ENCODE results near the gene THG1L.
"Not testable (repeated sequence)": the region's sequence is repeated elsewhere in the genome, so short reads cannot be mapped to it uniquely, and the experiment has no call there.

The THG1L gene

DNA sequence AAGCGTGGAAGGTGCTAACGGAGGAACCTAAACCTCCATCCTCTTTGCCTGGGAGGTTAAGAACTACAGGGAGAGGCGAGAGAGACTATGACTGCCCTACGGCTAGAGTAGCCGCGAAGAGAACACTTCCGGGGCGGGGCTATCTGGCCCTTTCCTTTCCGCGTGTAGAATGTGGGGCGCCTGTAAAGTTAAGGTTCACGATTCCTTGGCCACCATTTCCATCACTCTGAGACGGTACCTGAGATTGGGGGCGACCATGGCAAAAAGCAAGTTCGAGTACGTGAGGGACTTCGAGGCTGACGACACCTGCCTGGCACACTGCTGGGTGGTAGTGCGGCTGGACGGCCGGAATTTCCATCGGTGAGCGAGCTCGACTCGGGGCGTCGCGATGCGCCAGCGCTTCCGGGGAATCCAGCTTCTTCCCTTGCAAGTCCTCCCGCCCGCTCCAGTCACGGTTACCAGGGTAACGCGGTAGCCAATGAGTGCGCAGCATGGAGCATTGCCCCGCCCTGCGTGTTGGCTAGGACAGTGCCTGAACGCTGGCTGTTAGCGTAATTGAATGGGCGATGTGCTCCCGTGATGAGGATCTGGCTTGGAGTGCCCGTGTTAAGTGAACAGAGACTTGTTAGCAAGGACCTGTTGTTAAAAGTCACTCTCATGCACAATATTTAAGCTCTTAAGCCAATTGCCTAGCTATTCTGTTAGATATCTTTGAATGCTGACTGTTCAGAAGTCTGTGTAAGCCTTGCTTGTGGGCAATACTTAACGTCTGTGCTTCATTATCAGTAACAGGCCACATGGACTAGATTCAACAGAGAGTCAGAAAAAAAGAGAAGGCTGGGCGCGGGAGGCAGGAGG lies at the start of gene THG1L:
TSS of gene THG1L (plus strand) at position 149 of the 858 bp plus-strand sequence. CDS start at position 170, 21 bp downstream.
- peak within 1 kb of the TSS; percentile 65 for H3K4me3 ChIP-seq (ENCODE audit: low read depth, low read length)
- TF ChIP-seq, protein P1, sequence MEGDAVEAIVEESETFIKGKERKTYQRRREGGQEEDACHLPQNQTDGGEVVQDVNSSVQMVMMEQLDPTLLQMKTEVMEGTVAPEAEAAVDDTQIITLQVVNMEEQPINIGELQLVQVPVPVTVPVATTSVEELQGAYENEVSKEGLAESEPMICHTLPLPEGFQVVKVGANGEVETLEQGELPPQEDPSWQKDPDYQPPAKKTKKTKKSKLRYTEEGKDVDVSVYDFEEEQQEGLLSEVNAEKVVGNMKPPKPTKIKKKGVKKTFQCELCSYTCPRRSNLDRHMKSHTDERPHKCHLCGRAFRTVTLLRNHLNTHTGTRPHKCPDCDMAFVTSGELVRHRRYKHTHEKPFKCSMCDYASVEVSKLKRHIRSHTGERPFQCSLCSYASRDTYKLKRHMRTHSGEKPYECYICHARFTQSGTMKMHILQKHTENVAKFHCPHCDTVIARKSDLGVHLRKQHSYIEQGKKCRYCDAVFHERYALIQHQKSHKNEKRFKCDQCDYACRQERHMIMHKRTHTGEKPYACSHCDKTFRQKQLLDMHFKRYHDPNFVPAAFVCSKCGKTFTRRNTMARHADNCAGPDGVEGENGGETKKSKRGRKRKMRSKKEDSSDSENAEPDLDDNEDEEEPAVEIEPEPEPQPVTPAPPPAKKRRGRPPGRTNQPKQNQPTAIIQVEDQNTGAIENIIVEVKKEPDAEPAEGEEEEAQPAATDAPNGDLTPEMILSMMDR (IDR thresholded peaks at IDR 0.05; ENCODE audit: insufficient read depth, low read depth, low read length, missing control alignments), result no peak
- DNase-seq (ENCODE audit: low read depth), result peak; percentile 98

DNA sequence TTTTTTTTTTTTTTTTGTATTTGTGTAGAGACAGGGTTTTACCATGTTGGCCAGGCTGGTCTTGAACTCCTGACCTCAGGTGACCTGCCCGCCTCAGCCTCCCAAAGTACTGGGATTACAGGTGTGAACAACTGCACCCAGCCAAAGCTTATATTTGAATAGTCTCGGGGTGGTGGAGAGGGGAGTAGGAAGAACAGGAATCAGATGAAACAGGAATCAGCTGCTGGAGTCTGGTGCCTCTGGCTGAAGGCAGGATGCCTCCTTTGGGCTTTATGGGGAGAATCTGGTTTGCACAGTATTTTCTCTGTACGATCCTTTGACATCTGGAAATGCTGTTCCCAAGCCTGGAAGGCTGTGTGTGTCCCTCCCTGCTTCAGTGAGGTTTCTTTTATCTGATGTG lies 49.0 kb upstream of the THG1L start:
- H3K4me3 ChIP-seq (ENCODE audit: low read depth, low read length), result no peak overlapping the region
- no peak for DNase-seq (ENCODE audit: low read depth)
- TF ChIP-seq, protein P1 (IDR thresholded peaks at IDR 0.05; ENCODE audit: insufficient read depth, low read depth, low read length, missing control alignments), result no peak

DNA sequence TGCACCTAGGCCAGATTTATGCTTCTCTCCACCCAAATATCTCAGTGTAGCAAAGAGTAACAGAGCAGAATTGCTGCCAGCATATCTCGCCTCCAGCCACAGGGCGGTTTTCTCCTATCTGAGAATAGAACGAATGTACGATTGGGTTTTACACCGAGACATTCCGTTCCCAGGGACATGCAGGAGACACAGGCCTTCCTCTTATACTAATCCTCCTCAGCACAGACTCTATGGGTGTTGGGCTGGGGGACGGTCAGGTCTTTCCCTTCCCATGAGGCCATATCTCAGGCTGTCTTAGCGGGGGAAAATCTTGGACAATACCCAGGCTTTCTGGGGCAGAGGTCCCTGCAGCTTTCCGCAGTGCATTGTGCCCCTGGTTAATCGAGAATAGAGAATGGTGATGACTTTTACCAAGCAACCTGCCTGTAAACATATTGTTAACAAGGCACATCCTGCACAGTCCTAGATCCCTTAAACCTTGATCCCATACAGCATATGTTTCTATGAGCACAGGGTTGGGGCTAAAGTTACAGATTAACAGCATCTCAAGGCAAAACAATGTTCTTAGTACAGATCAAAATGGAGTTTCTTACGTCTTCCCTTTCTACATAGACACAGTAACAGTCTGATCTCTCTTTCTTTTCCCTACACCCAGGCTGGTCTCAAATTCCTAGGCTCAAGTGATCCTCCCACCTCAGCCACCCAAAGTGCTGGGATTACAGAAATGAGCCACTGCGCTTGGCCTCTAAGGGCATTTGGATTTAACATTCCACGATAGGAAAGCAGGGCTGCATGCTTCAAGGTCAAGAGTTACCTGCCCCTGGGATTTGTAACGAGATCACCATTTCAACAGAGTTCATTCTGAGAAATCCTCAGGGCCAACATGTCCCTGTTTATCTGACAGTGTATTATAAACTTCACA lies 44.7 kb upstream of the THG1L start:
- H3K4me3 ChIP-seq (ENCODE audit: low read depth, low read length); DNase-seq (ENCODE audit: low read depth): not testable (repeated sequence)

DNA sequence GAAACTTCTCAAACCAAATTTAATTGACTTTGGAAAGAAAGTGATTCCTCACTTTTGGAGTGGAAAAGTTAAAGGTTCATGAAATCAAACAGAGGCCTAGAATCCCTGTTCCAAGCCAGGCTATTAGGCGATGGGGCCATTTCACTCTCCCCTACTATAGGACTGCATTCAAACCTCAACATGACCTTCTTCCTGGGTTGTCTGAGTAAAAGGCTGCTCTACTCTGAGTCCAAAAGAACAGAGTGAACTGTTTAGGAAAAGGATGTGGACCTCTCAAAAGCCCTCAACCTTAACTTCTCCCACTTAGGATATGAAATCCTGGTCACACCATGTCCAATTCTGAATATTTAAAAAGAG lies 44.0 kb upstream of the THG1L start:
- no peak overlapping the region for H3K4me3 ChIP-seq (ENCODE audit: low read depth, low read length)
- TF ChIP-seq, protein P1 (IDR thresholded peaks at IDR 0.05; ENCODE audit: insufficient read depth, low read depth, low read length, missing control alignments), result no peak
- DNase-seq (ENCODE audit: low read depth), result no peak

DNA sequence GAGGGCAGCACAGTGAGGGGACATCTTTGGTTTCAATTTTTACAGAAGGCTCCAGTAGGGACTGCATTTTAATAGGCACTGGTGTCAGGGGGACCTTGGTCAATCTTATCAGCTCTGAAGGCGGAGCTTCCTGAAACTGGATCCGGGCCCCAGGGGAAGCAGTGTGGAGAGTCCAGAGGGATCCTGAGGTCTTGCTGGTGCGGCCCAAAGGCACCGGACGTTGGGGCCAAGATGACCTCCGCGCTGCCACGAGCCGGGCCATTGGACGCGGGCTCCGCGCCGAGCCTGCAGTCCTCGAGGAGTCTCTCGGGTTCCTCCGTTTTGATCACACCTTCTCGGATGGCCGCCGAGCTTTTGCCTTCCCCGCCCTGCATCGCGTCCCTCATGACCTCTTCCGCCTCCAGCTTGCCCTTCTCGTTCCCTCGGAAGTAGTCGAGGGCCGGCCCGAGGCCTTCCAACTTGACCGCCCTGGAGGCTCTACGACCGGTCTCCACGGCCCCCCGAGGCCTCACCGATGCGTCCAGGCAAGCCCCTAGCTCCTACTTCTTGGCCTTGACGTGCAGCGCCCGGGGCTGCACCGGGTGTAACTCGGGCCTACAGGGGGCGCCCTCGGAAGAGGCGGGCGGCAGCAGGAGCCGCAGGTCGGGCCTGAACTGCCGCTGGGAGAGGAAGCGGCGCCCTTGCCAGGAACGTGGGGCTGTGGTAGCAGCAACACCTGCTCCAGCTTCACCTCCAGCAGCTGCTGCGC lies 41.1 kb upstream of the THG1L start:
- peak; percentile 19 for DNase-seq (ENCODE audit: low read depth)
- no peak overlapping the region for H3K4me3 ChIP-seq (ENCODE audit: low read depth, low read length)
- TF ChIP-seq, protein P1 (IDR thresholded peaks at IDR 0.05; ENCODE audit: insufficient read depth, low read depth, low read length, missing control alignments), result no peak

DNA sequence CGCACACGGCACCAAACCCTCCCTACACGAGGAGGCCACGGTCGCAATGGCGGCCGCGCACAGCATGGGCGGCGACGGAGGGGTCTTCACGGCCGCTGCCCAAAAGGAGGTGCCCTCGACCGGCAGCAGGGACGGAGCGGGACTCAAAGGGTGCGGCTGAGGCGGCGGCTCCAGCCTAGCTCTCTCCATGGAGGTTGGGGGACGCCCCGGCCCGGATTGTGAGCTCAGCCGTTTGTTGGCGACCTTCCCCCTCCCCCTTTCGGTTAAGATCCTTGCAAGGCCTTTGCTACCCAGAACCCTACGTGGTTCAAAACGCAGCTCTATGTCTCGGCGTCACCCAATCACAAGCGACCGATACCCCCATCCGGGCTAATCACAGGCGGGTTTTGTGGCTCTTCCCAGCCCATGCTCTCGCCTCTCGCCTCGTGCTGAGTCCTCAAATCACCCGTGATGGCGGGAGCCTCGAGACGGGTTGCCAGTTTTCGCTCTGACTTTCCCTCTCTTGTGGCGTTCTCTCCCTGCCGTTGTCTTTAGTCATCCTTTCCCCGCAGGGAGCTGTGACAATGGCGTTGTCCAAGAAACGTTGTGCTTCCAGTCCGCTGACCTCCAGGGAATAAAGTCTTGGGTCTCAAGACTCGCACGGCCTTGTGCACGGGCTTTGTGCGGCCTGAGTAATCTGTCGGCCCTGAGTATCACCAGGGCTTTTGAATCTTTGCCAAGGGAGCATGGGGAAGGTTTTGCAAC lies 40.4 kb upstream of the THG1L start:
- TF ChIP-seq, protein P1 (IDR thresholded peaks at IDR 0.05; ENCODE audit: insufficient read depth, low read depth, low read length, missing control alignments), result no peak
- DNase-seq (ENCODE audit: low read depth), result no peak

DNA sequence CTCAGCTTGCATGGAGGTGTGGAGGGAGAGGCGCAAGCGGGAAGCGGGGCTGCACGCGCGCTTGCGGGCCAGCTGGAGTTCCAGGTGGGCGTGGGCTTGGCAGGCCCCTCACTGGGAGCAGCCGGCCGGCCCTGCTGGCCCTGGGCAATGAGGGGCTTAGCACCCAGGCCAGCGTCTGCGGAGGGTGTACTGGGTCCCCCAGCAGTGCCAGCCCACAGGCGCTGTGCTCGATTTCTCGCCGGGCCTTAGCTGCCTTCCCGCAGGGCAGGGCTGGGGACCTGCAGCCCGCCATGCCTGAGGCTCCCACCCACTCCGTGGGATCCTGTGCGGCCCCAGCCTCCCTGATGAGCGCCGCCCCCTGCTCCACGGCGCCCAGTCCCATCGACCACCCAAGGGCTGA lies 37.4 kb upstream of the THG1L start:
- DNase-seq (ENCODE audit: low read depth); H3K4me3 ChIP-seq (ENCODE audit: low read depth, low read length): not testable (repeated sequence)

More for the DNA sequence above, 40.4 kb upstream of the THG1L start:
- no peak overlapping the region for H3K4me3 ChIP-seq (ENCODE audit: low read depth, low read length)

DNA sequence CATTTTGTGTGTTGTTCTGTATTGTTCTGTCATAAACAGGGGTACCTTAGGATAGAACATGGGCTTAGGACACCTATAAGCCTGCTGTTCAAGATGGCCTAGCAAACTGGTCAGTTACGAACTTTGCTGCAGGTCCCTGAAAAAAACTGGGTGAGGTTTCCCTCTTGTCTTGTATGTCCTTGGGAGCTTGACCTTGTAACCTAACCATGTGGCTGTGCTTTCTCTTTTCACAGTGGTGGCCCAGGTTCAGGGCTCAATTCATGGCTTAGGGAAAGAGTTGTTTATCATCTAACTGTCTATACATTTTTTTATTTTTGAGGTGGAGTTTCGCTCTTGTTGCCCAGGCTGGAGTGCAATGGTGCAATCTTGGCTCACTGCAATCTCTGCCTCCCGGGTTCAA lies 35.1 kb upstream of the THG1L start:
- H3K4me3 ChIP-seq (ENCODE audit: low read depth, low read length); DNase-seq (ENCODE audit: low read depth): not testable (repeated sequence)

DNA sequence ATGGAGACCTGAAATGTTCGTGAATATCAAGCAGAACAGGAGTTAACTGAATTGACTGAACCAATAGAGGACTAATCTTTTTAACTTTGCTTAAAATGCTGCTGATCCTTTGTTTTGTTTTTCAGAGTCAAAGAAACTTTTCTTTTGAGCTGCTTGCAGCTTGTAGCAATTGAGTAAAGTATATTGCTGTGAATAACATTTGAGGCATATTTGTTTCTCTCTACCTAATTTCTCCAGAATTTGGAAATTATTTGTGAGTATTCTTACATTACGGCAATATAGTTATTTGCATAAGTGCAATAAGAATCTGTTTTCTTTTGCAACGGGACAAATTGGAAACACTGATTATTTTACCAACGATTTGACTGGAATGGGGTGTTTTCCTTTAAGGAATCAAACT lies 32.5 kb upstream of the THG1L start:
- DNase-seq (ENCODE audit: low read depth); H3K4me3 ChIP-seq (ENCODE audit: low read depth, low read length): not testable (repeated sequence)
